UCSD-AML1 (cell line): ENCODE data around the gene ADTRP.

Experiments used
- DNase-seq: peaks from one replicate; lab custom pipeline; 2025; ENCODE audit not compliant: unreplicated experiment; lab: John Stamatoyannopoulos, UW

ADTRP gene

DNA sequence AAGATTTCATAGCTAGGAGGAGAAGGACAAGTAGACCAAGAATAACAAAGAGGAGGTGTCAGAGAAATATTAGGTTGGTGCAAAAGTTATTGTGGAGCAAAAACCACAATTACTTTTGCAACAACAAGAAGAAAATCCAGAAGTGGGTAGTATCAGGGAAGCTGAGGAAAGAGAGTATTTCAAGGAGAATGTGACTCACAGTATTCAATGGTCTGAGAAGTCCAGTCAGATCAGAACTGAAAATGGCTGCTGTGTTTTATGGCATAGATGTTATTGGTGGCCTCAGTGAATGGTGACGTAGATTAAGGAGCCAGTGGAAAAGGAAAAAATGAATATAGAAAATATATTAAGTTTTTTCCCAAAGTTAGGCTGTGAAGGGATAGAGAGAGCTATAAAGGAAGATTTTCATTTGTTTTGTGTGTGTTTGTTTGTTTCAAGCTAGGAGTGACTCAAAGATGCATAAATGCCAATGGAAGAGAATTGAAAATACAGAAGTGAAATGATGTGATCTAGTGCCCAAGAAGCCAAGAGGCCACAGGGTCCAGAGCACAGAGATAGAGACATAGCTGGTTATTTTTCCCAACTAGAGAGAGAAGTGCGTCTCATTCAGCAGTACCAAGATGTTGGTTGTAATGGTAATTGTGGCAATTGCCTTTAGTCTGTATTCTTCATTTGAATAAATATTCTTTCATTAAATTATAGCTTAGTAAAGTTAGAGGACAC lies 112.8 kb downstream of the ADTRP start:
- DNase-seq: no peak
